NCI-H2081 treated with DMSO at 0.1 percent for 48 hours (cell line): ENCODE results near the gene WDR35.
A peak's percentile ranks its signal among the peaks of the same experiment; 100 is the strongest.

ENCODE experiments used
- DNase-seq: peaks from one replicate; lab custom pipeline; 2025; lab: John Stamatoyannopoulos, UW

The WDR35 gene

DNA sequence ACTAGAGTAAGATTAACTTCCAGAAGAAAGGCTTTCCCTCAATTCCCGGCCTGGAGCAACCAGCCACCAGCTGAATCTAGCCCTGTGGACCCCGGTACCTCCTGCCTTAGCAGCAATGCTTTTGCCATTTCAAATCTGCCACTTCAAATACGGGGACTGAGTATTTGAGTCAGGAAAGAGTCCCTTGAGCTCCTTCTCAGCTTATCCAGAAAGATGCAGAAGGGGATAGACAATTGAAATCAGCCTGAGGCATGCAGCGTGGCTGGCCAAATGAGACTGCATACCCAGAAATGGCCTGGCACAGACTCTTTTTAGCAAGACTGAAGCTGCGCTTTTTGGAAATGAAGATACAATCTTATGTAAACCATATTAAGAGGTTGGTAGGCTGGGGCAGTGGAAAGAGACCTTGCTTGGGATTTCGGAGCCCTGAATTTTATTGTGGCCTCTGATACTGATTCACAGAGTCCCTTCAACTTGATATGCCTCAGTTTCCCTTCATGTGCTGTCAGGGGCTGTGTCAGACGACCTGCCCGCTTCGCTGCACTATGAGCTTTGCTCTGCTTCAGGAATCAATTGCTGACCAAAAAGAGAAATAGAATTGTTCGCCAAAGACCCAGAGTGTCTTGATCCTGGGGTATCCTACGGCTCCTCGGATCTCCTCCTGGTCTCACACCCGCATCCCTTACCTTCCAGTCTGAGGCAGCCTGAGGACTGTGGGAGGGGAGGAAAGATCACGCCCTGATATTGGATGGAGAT is 21.5 kb upstream of the WDR35 start:
- no peak for DNase-seq

DNA sequence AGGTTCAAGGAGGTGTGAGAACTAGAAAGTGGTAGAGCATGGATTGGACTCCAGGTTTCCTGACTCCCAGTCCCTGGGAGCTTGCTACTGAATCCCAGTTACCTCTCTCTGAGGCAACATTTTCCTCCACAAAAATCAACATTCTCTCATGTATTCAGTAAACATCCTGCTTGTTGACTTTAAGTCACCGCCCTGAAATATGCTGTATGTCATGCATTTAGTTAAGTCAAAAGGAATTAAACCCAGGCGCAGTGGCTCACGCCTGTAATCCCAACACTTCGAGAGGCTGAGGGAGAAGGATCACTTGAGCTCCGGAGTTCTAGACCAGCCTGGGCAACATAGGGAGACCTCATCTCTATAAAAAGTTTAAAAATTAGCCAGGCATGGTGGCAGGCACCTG is 18.8 kb upstream of the WDR35 start:
- no peak for DNase-seq

DNA sequence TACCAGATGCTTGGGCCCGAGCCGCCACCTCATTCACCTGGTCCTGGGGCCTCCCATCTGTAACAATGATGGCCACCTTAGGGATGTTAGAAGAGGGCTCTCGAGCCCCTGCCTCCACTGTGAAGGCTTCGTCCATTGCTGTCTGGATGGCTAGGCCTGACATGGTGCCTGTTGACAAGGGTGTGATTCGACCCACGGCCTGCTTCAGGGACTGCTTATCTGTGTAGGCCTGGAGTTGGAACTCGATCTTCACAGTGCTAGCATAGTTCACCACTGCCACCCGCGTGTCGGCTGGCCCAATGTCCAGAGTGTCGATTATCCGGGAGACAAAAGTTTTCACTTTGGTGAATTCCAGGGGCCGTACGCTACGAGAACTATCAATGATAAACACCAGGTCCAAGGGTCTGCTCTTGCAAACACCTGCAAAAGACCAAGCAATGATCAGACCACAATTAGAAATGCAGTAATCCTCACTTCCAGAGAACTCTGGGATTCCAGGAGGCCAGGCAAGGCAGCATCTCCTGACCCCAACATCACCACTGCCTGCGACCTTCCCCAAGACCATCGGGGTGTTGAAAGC is 16.1 kb upstream of the WDR35 start:
- no peak for DNase-seq

DNA sequence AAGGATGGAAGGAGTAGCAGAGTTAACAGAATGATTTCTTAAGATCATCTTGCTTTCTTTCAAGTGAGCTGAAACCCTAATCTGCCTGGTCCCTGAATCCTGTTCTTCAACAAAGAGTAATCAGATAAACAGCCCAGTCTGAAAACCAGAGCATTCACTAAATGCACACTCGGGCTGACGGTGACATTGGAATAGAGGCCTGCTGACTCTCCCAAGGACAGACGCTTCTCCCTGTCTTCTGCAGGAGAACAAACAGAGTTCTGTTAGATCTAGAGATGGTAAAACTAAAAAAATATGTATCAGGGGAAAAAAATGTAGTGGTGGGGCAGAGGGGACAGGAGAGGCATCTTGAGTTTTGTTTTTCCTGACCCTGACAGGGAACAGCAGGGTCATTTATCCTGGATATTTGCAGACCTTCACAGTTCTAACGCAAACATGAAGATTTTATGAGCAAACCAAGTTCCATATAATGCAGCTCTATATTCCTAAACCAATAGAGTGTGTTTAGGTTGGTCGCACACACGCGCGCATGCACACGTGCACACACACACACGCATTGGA is 15.2 kb upstream of the WDR35 start:
- DNase-seq = no peak

DNA sequence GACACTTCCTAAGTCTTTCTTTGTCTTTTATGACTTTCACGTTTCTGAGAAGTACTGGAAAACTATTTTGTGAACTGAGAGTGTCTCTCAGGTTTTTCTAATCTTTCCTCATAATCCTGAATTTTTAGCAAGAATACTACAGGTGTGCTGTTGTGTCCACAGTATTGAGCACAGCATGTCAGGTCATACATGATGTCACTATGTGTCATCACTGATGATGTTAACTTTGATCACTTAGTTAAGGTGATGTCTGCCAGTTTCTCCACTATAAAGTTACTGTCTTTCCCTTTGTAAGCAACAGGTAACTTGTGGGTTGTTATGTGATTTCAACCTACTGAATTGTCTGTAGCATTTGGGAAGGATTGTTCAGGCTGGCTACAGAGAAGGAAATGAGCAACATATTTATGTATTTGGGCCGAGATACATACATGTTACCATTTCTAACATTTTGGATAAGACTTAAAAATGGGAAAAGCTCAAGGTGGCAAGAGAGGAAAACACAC is 11.5 kb upstream of the WDR35 start:
- no peak for DNase-seq

DNA sequence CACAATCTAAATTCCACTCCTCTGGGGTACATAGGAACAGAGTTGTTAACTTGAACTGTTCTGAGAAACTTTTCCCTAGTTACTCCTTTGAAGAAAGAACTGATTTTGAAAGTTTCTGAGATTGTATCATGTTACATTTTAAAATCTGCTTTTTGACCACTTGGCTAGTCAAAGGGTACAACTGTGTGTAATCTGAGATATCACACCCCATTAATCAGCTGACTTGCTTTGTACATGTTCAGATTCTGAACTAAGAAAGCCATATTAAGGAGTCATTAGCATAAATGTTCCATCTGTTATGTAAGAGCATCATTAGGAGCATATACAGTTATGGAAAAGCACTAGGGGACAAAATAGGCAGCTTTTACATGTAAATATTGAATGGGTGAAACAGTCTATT is 3.8 kb upstream of the WDR35 start:
- DNase-seq = no peak

DNA sequence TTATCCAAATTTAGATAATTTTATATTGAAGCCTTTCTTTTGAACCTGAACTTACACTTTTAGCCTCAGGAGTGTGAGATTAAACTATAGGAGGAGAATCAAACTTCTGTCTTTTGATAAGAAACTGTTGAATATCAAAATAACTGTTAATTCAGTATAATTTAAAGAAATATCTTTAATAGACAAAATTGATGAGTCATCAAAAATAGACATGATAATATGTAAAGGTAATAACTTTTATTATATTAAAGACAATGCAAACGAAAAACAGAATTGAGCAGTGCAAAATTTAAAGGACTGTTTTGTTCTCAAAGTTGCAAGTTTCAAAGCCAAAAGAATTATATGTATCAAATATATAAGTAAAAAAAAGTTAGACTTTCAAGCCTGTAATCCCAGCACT is 2.0 kb upstream of the WDR35 start:
- no peak for DNase-seq

DNA sequence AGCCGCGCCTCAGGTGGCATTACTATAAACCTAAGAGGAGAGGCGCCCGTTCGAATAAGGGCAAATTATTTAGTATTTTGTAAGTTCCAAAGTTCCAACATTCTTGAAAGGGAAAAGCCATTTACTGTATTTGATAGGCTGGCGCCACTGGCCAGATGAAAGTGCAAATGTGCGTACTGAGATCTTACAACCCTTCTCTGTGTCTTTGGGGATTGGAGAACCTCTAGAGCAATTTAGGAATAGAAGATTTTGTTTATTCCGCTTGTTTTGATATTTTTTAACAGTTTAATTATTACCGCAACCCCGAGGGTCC is 467 bp upstream of the WDR35 start:
- no peak for DNase-seq

DNA sequence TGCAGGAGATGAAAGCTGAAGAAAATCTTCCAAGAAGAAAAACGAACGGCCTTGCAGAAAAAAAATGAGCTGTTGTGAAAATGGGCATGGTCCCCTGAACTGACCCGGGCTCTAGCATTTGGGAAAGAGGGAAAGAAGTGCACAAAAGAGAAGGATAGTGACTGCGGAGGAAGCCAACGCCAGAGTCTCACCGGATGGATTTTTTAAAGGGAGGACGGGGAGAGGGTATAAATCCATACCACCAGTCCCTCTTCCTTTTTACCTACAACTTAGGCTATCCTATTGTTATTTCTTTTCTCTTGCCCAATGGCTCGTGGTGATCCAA is 601 bp downstream of the WDR35 start:
- no peak for DNase-seq

DNA sequence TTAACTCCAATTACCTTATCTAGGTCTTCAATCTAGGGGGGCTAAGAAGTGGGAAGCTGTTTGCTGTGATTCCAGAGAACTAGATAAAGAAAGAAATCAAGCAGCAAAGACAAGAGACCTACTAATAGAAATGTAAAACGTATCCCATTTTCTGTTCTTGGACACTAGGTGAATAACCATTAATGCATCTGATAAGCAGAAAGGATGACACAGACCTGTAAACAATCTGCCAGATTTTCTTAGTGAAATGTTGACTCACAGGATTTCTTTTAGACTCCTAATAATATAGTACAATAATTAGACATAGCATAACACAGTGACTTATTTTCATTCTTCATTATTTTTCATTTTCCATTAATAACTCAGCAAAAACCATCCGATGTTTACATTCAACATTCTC is 1.3 kb downstream of the WDR35 start:
- DNase-seq = no peak

DNA sequence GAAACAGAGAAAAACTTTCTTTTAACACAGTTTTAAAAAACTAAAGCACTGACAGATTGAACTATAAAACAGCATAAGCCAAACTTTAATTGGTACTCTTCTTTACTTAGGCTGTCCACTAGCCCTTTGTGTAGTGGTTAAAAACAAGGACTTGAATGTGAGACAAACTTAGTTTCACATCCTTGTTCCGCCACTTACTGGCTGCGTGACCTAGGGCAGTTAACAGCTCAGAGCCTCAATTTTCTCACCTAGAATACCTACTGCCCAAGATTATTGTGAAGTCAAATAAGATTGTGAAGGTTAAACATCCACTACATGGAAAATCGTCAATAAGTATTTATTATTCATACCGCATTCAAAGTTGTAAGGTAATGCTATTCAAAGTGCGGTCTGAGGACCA is 2.0 kb downstream of the WDR35 start:
- DNase-seq = no peak

DNA sequence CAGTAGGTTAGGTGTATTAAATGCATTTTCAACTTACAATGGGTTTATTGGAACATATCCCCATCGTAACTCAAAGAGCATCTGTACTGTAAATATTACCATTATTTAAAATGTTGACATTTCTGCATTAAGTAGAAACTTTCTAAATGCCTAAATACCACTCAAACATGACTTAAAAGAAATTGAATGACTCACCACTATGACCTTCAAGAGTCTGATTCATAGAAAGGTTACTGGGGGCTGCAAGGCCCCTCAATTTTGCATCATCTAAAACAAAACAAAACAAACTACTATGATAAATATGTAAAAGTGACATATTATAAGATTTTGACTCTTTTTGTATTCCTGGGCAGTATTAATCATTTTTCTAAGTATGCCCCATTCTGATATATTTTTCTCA is 7.6 kb downstream of the WDR35 start:
- DNase-seq = no peak

DNA sequence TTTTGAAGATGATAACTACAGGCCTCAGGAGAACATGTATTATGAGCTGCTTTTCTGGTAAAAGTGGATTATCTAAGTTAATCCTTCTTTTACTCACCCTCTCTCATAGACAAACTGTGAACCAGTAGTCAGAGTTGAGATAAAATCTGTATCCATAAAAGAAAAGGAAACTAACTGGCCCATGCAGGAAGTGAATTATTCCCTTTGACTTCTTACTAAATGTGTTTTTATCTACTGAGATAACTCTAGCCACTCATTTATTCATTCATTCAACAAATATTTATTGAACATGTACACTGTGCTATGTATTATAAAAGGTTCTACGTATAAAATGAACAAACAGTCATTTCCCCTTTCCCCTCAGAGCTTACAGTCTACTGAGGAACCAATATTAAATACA is 10.0 kb downstream of the WDR35 start:
- no peak for DNase-seq

DNA sequence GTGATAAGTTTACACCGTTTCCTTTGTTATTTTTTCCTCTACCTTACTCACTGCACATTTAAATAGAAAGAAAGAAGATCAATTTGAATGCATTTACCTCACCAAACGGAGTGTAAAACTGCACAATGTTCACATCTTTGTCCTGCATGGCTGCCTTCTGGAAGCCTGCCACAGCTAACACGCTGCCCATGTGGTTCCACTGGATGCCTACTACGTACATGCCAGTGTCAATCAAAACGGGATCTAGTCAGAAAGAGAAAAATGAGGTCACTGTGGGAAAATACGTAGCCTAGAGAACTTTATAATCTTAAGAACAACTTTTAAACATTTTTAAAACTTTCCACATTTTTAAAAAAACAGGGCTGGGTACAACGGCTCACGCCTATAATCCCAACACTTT is 16.4 kb downstream of the WDR35 start:
- DNase-seq = no peak

DNA sequence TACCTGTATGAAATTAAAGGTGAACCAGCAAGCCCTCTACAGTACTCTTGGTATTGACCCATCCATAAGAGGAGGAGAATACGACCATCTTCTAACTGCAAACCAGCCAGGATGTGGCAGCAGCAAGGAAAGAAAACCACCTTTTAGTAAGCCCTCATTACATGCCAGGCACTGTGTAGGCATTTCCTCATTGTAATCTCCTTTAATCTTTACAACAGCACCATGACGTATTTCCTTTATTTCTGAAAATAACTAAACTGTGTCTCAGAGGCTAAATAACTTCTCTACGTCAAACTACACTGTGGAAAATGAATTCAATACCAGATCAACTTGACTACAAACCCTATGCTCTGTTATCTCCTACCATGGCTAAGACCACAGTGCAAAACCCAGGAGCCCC is 18.2 kb downstream of the WDR35 start:
- no peak for DNase-seq

DNA sequence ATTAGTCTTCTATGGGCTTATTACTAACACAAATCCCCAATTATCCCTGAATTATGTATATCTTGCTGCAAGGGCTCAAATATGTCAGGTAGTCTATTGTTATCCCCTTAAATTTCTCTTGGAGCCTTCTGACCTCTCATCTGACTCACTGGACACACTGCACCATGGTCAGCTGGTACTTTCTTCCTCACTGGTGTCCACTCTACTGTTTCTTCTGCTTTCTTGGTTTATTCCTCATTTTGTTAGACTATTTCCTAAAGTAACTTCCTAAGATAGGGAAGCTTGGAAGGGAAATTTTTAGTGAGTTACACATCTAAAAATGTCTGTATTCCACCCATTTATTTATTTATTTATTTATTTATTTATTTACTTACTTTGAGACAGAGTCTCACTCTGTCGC is 26.5 kb downstream of the WDR35 start:
- no peak for DNase-seq

DNA sequence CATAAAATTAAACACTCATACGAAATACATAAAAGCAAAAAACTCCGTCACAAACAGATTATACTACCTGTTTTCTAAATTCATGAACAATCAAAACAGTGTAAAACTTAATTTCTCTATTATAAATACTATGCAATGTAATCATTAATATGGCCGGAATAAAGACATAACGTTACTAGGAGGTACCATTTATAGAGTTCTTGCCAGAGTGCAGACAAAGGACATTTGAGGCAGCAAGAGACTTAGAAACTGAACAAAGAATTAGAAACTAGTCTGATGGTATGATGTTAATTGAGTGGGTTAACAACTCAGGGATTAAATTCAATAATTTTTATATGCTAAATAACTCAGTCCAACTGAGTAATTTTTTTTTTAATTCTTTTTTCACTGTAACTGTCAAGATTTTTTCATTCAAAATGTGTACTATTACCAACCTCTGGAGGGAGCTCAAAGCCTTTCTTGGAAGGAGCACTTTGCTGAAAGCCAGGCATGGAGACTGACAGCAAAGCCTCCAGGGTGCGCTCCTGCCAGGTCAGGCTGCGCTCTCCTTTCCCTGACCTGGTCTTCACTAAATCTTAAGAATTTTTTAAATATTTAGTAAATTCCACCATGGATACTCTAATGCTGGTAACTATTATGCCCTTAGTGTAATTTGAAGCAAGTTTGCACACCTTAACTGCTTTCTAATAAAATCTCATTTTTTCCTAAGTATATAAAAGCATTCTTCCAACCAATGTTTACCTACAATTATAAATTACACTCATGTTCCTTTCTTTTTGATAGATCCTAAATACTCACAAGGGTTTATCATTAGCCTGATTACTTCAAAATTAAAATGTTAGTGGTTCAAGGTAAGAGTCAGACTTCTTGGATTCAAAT is 34.1 kb downstream of the WDR35 start:
- DNase-seq = peak; percentile 45

DNA sequence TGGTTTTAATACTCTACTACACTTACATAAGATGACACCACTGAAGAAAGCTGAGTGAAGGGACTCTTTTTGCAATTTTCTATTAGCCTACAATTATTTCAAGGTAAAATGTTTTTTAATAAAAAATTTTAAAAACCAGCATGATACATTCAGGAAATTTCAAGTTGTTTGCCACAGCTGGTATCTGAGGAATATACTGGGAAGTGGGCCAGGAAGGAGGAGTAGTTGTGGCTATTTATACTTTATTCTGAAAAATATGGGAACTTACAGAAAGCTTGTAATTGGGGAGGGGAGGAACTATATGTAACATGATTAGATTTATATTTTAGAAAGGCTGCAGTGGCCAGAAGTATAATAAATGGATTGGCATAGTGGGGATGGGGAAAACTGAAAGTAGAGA is 40.8 kb downstream of the WDR35 start:
- DNase-seq = no peak

DNA sequence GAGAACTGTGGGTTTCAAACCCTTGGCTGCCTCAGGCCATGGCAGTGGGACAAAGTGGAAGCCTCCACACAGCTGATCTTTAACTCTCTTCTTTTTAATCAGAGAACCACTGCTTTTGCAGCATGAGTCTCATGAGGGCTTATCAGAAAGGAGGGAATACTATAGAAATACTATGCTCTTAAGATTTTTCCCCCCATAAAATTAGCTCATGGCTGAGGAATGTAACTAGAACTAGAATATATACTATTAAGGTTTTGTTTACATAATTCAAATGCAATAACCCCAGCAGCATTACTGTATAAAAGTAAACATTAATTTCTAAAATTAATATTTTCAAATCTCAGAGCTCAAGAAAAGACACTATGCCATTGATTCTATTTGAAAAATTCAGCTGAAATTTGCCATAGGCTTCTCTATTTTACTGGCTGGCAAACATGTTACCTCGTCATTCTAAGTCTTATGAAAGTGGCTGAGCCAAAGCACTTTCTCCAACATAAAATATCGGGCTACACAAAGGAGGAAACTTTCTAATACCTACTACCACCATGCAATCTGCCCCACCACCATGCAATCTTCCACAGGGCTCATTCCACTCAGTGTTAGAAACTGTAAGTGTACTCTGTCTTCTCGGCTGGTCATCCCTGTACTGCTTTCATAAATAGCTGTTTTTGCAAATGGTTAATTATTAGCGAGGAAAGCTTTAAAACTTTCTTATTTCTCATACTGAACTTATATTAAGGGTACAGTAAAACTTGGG is 42.5 kb downstream of the WDR35 start:
- DNase-seq = no peak

DNA sequence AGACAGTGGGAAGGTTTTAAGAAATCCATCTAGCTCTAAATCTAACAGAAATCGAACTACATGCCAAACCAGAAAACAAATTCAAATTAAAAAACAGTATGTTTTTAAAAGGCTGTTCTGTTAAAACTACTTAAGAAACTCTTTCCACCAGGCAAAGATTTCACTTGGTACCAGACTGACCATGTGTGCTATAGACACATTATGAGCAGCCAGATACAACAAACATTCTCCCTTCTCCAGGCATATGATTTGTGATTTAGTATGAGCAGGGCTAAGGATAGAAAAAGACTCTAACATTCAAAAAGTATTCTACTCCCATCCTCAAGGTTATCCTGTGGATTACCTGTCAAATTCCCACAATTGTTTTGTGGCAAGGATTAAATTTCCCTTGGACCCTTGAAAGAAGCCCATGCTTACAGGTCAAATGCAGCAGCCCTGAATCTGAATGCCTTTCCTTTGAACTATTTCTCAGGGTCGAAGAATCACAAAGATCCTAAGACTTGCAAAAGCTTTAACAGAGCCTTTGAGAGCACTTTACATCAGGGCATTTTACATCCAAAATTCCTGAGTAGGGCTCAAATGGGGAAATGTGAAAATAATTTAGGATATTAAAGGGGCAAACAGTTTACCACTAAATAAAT is 45.6 kb downstream of the WDR35 start:
- no peak for DNase-seq

DNA sequence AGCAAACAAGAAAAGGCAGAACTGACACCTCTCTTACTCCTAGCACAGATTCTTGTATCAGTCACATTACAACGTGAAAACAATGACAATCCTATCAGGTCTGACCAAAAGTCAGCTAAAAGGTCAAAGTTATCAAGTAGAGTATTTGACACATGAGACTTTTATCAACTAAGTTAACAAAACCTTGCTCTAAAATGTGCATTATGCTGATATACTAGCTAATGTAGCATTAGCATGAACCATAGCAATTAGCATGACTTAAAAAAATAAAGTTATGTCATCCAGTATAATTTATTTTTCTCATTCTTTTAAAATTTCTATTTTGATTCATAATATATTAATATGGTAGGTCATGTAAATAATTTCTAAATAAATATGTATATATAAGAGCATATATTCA is 46.7 kb downstream of the WDR35 start:
- no peak for DNase-seq

DNA sequence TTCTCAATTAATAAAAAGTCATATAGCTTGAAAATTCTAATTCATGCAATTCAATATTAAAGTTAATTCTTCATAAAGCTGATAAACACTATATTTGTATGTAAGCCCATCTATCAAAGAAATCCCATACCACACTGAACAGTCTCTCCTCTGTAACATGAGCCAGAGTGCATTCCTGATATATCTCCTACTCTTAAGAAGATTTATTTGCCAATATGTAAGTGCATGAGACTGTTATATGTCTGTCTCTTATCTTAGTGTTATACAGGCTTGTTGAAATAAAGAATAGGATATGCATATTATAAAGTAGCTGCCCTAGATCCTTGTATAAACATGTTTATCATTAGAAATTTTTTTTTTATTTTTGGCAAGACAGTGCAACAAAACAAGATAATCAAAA is 47.7 kb downstream of the WDR35 start:
- no peak for DNase-seq
